ENCODE measurements around the gene C11orf24. TPM values are rescaled to one million over a fixed set of nuclear protein-coding genes. Genes with fewer than 3 reads are reported as not detected.

C11orf24 gene
- total RNA-seq, 4 donors from 2014 or later: 79.2 to 198 (median 183) TPM

GRCh38 chr11:68259122-68259959 lies 12.4 kb downstream of the C11orf24 start:
- no peaks in the 10 kb centered on the region for H3K9me3 ChIP-seq
- H3K27ac ChIP-seq: no peak overlapping the region
- peak in 1 of 3 donors; percentile 46 for DNase-seq
- TF ChIP-seq, protein P1, sequence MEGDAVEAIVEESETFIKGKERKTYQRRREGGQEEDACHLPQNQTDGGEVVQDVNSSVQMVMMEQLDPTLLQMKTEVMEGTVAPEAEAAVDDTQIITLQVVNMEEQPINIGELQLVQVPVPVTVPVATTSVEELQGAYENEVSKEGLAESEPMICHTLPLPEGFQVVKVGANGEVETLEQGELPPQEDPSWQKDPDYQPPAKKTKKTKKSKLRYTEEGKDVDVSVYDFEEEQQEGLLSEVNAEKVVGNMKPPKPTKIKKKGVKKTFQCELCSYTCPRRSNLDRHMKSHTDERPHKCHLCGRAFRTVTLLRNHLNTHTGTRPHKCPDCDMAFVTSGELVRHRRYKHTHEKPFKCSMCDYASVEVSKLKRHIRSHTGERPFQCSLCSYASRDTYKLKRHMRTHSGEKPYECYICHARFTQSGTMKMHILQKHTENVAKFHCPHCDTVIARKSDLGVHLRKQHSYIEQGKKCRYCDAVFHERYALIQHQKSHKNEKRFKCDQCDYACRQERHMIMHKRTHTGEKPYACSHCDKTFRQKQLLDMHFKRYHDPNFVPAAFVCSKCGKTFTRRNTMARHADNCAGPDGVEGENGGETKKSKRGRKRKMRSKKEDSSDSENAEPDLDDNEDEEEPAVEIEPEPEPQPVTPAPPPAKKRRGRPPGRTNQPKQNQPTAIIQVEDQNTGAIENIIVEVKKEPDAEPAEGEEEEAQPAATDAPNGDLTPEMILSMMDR (IDR thresholded peaks at IDR 0.05): no peak
- TF ChIP-seq POLR2A (IDR thresholded peaks at IDR 0.05): no peak
- peaks cover 0 to 36% (median 0%) of the 10 kb centered on the region in 3 donors for H3K36me3 ChIP-seq
- H3K27me3 ChIP-seq: no peaks in the 10 kb centered on the region
- no peak overlapping the region for H3K4me3 ChIP-seq
- peaks cover 4 to 11% (median 6%) of the 10 kb centered on the region in 4 donors for H3K4me1 ChIP-seq

DNA sequence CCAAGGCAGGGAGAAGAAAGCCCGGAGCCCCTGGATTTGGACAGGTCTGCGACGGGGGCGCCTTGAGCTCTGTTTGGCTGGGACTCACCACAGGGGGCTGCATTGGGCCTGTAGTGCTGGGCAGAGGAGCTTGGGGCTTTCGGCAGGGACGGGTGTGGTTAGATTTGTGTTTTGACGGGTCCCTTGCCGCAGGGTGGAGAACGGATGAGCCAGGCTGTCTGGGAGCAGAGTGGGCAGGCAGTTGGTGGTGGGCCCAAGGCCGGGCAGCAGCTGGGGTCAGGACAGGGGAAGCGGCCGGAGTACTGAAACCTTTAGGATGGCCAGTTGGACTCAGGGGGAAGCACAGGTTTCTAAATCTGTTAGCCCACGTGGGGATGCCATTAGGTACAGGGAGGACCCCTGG lies 13.4 kb downstream of the C11orf24 start:
- peaks cover 0 to 28% (median 0%) of the 10 kb centered on the region in 3 donors for H3K36me3 ChIP-seq
- peak overlapping the region in 1 of 4 donors; percentile 67 for H3K27ac ChIP-seq
- H3K9me3 ChIP-seq: no peaks in the 10 kb centered on the region
- H3K4me1 ChIP-seq: peaks cover 4 to 11% (median 6%) of the 10 kb centered on the region in 4 donors
- no peak overlapping the region for H3K4me3 ChIP-seq
- DNase-seq: peak in 1 of 3 donors; percentile 49
- TF ChIP-seq, protein P1 (IDR thresholded peaks at IDR 0.05): no peak
- TF ChIP-seq POLR2A (IDR thresholded peaks at IDR 0.05): no peak
- H3K27me3 ChIP-seq: no peaks in the 10 kb centered on the region

DNA sequence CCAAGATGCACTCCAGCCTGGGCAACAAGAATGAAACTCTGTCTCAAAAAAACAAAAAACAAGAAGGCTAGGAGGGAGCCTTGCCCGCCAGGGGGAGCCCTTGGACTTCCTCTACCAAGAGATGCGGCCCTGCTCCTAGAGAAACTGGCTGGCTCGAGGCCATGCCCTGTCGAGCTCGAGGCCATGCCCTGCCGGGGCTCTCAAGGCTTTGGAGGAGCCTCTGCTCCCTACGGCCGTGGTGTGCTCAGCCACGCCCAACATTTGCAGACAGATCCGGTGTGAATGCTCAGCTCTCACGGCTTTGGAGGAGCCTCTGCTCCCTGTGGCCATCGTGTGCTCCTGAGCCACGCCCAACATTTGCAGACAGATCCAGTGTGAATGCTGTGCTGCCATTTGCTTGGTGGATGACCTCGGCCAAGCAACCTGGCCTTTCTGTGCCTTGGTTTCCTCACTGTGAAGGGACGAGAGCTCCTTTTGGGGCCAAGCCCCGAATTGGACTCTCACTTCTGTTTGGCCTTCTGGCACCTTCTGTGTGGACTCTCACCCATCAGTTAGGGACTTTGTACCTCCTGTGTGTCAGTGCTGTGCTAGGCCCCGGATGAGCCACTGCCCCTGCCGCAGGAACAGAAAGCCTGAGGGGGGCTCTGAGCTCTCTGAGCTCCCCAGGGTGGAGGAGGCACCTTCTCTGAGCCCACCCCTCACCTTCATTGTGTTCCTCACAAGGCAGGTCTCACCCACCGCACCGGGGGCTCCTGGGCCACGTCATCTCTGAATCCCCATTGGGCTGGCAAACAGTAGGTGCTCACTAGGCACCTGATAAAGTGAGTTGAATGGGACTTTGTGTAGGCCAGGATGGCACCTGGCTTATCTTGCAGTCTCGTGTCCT lies 14.1 kb downstream of the C11orf24 start:
- peaks cover 4 to 11% (median 6%) of the 10 kb centered on the region in 4 donors for H3K4me1 ChIP-seq
- H3K36me3 ChIP-seq: peaks cover 0 to 22% (median 0%) of the 10 kb centered on the region in 3 donors
- peak overlapping the region in 2 of 4 donors; percentile 32 to 67 for H3K27ac ChIP-seq
- H3K9me3 ChIP-seq: no peaks in the 10 kb centered on the region
- TF ChIP-seq POLR2A (IDR thresholded peaks at IDR 0.05): peak in 1 of 2 donors; percentile 38
- TF ChIP-seq, protein P1 (IDR thresholded peaks at IDR 0.05): peak; percentile 83 to 95 (median 92)
- H3K4me3 ChIP-seq: peak overlapping the region in 1 of 4 donors; percentile 8
- H3K27me3 ChIP-seq: no peaks in the 10 kb centered on the region
- peak; percentile 96 to 99 (median 97) for DNase-seq

DNA sequence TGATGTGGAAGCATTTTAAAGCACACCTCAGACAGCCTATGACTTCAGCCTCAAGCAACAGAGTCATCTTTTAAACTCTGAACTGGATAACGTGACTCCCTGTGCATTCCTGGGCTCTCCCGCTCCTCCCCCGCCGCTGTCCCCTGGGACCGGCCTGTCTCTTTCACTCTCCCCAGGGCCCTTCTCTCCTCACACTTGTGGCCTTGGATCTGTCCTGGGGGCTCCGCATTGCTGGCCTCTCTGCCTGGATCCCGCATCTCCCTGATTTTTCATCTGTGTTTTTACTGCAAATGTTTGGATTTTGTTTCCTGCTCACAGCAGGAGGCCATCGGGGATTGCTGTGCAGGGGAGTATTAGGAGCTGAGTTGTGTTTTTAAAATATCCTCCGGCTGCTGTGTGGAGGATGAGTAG lies 15.4 kb downstream of the C11orf24 start:
- Histone ChIP-seq H3K4me3 (no peak overlapping the region), H3K9me3 (no peaks in the 10 kb centered on the region), H3K27ac (peak overlapping the region in 1 of 4 donors; percentile 12), H3K36me3 (peaks cover 0 to 8% (median 0%) of the 10 kb centered on the region in 3 donors), H3K4me1 (peaks cover 4 to 11% (median 6%) of the 10 kb centered on the region in 4 donors), H3K27me3 (no peaks in the 10 kb centered on the region)
- TF ChIP-seq, protein P1 (IDR thresholded peaks at IDR 0.05): no peak
- no peak for TF ChIP-seq POLR2A (IDR thresholded peaks at IDR 0.05)
- no peak for DNase-seq

DNA sequence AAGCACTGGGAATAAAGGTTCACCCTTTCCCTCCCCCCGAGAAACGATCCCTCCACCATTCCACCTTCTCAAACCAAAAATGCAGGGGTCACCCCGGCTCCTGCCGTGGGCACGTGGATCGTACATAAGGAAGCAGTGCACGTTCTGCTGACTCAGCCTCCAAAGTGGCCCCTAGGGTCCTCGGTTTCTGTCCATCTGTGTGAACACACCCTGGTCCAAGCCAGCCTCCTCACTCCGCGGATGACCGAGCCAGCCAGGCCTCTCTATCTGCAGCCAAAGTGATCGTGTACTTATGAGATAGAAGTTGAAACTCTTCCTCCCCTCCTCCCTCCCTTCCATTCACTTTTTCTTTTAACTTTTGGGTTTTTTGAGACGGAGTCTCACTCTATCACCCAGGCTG lies 16.2 kb downstream of the C11orf24 start:
- Histone ChIP-seq H3K4me3 (no peak overlapping the region), H3K4me1 (peaks cover 4 to 11% (median 6%) of the 10 kb centered on the region in 4 donors), H3K9me3 (no peaks in the 10 kb centered on the region), H3K27me3 (no peaks in the 10 kb centered on the region), H3K36me3 (no peaks in the 10 kb centered on the region), H3K27ac (no peak overlapping the region)
- TF ChIP-seq POLR2A (IDR thresholded peaks at IDR 0.05): no peak
- TF ChIP-seq, protein P1 (IDR thresholded peaks at IDR 0.05): no peak
- DNase-seq: no peak

Measured in Peyer's patch (tissue), 4 donors.